22Rv1 (cell line): ENCODE data around the gene TACC2.

Experiments
- CTCF ChIP-seq: fragments of 450-650 bp; IDR thresholded peaks from 2 replicates; pipeline ENCODE4 v1.5.1; 2017; ENCODE audit warnings: mild to moderate bottlenecking
- ZFX ChIP-seq: fragments of 450-650 bp; IDR thresholded peaks from 2 replicates; pipeline ENCODE4 v1.6.1; 2017; ENCODE audit warnings: antibody characterized with exemption, borderline replicate concordance

GRCh38 chr10:122010405-122011050 is 21.6 kb downstream of the TACC2 start:
- no peak for TF ChIP-seq CTCF
- TF ChIP-seq ZFX = no peak
